ENCODE results near the gene NPC1L1. TPM values are rescaled to one million over a fixed set of nuclear protein-coding genes. Genes with fewer than 3 reads are reported as not detected.

NPC1L1 gene, protein sequence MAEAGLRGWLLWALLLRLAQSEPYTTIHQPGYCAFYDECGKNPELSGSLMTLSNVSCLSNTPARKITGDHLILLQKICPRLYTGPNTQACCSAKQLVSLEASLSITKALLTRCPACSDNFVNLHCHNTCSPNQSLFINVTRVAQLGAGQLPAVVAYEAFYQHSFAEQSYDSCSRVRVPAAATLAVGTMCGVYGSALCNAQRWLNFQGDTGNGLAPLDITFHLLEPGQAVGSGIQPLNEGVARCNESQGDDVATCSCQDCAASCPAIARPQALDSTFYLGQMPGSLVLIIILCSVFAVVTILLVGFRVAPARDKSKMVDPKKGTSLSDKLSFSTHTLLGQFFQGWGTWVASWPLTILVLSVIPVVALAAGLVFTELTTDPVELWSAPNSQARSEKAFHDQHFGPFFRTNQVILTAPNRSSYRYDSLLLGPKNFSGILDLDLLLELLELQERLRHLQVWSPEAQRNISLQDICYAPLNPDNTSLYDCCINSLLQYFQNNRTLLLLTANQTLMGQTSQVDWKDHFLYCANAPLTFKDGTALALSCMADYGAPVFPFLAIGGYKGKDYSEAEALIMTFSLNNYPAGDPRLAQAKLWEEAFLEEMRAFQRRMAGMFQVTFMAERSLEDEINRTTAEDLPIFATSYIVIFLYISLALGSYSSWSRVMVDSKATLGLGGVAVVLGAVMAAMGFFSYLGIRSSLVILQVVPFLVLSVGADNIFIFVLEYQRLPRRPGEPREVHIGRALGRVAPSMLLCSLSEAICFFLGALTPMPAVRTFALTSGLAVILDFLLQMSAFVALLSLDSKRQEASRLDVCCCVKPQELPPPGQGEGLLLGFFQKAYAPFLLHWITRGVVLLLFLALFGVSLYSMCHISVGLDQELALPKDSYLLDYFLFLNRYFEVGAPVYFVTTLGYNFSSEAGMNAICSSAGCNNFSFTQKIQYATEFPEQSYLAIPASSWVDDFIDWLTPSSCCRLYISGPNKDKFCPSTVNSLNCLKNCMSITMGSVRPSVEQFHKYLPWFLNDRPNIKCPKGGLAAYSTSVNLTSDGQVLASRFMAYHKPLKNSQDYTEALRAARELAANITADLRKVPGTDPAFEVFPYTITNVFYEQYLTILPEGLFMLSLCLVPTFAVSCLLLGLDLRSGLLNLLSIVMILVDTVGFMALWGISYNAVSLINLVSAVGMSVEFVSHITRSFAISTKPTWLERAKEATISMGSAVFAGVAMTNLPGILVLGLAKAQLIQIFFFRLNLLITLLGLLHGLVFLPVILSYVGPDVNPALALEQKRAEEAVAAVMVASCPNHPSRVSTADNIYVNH (N-terminal part only)
- not detected in 2 replicates for total RNA-seq

DNA sequence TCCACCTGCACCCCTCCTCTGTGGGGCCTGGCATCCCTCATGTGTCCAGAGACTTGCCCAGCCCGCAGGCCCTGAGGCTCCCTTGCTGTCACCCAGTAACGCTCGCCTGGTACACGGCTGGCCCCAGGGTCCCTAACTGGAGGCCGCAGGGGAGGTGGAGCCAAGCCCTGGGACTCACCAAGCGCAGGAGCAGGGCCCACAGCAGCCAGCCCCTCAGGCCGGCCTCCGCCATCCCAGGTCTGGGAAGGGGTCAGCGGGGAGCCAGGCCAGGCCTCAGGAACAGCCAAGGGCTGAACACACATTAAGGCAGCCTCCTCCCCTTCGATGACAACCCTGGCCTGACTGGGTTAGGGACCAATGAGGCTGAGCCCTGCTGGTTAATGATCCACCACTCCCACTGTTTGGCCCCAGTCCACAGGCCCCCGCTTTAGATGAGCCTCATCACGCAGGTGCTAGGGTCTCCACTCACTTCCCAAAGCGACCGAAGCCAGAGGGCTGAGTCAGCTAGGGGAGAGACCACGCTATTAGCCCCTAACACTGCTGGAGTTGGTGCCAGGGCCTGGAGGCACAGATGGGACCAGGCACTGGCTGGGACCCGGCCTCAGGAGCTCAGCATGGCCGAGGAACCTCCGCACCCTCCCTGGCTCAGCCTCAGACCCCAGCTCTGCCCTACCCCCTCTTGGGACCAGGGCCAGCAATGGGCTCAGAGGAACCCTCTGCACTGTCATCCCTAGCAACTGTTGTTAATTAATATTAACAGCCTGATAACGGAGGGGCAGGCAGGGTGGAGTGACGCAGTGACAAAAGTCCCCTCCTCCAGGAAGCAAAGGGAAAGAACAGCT, at the start of gene NPC1L1:
NPC1L1 (minus strand) TSS at position 303 of the 842 bp plus-strand sequence; CDS start at position 232, 71 bp downstream.
- DNase-seq (ENCODE audit: low read depth in 2 of 2) = no peak

DNA sequence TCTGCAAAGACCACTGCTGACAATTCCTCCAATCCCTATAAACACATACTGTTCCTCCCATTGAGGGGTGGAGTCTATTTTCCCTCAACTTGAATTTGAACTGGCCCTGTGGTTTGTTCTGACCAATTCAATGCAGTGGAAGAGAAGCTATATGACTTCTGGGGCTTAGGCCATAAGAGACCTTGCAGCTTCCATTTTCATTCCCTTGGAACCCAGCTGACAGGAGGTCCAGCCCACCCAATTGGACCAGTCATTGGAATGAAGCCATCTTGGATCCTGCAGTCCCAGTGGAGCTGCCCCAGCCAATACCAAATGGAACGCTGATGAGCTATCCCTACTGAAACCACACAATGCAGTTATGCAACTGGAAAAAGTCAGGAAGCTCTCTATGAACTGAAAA, 49.8 kb upstream of the NPC1L1 start:
- DNase-seq (ENCODE audit: low read depth in 2 of 2) = no peak

DNA sequence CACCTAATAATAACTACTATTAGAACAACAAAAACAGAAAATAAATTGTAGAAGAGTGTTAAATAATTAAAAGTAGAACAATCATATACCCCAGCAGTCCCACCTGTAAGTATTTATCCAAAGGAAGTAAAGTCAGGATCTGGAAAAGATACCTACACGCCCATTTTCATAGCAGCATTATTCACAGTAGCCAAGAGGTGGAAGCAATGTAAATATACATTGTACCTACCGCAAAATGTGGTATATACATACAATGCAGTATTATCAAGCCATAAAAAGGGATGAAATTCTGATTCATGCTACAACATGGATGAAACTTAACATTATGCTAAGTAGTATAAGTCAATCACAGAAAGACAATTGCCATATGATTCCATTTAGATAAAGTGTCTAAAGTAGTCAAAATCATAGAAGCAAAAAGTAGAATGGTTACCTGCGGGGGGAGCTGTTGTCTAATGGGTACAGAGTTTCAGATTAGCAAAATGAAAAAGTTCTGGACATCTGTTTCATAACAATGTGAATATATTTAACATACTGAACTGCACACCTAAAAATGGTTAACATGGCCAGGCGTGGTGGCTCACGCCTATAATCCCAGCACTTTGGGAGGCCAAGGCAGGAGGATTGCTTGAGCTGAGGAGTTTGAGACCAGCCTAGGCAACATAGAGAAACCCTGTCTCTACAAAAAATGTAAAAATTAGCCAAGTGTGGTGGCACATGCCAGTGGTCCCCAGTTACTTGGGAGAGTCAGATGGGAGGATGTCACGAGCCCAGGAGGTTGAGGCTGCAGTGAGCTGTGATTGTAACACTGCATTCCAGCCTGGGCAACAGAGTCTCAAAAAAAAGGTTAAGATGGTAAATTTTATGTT, 46.9 kb upstream of the NPC1L1 start:
- peak; percentile 58 to 70 for DNase-seq (ENCODE audit: low read depth in 2 of 2)

DNA sequence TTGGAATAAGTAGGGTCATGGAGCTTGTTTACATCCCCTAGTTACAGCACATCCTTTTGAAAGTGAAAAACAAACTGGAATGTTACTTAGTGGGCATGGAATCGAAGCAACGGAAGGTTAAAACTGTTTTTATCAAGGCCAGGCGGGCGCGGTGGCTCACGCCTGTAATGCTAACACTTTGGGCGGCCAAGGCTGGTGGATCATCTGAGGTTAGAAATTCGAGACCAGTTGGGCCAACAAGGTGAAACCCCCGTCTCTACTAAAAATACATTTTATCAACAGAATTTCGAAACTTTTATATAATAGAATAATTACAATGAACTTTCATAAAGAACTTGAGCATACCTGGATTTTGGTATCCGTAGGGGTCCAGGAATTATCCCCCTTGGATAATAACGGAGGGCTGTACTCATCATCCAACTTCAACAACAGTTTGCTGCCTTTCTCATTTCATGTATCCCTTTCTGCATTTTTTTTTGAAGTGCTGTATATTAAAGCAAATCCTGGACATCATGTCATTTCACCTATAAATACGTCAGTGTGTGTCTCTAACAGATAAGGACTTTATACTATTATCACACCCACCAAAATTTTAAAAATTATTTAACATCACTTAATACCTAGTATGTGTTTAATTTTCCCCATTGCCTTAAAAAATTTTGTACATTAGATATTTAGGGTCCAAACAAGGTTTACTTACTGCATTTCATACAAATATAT, 42.2 kb upstream of the NPC1L1 start:
- DNase-seq (ENCODE audit: low read depth in 2 of 2) = no peak

DNA sequence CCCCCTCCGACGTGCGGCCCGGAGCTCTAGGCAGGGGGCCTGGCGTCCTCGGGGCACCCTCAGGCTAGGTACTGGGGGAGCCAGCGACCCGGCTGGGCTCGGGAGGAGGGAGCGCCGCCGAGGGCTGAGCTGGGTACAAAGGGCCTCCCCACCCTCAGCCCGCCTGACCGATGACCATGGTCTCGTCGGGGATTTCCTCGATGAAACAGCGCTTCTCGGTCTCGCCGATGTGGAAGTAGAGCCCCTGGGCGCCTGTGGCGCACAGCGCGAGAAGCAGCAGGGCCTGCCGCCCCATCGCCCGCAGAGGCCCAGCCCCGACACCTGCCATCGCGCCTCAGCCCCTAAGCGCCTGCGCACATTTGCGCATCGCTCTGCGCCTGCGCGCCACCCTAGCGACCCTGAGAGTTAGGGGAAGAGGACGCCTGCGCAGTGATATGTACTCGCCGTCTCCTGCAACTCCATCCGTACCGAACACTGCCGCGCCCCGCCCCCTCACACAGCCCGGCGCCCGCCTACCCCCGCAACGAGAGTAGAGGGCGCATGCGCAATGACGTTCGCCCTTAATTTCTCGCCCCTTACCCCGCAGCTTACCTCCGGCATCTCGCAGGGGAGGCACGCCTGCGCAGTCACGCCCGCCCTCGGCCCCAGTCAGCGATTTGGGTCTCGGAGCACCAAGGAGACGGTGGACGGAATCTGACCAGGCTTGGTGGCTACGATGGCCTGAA, 40.9 kb upstream of the NPC1L1 start, which contains the start of gene TMED4:
TMED4 (minus strand) TSS at position 353 of the 725 bp plus-strand sequence; CDS start at position 328, 25 bp downstream.
- peak; percentile 96 to 99 for DNase-seq (ENCODE audit: low read depth in 2 of 2)

DNA sequence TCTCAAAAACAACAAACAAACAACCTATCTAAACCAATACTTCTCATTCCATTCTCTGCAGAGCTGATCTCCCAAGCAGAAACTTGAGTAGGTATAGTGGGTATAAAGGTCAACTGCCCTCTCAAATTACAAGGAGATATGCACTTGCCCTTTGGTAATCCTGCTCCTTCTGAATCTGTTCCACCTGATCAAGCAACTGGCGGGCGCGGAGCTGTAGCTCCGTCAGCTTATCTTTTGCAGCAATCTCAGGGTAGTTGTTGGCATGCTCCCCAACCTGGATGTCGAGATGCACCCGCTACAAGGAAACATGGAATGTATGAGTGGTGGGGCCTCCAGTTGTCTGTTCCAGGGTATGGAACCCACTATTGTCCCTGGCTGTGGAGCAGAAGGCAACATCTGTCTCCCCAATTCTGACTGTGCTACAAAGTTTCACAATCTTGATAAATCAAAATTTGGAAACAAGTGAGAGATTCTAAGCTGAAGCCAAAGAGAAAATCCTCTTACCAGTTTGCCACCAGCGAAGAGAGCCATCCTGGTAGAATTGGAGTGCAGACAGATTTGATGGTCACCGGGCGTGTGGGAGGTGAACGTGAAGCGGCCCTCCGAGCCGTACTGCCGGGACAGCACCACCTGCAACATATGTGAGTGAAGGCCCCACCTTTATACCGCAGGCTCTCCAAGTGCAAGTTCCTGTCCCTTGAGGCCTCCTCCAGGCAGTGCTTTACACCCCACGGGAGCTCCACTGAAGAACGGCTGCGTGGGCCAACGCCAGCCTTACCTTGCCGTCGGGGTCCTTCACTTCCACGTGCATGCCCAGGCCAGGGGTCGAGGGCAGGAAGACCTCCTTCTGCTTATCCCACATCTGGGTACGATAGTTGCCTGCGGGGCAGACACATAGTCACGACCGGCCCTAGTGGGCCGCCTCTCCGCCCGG, 40.1 kb upstream of the NPC1L1 start:
- DNase-seq (ENCODE audit: low read depth in 2 of 2) = peak in 1 of 2 donors; percentile 33

DNA sequence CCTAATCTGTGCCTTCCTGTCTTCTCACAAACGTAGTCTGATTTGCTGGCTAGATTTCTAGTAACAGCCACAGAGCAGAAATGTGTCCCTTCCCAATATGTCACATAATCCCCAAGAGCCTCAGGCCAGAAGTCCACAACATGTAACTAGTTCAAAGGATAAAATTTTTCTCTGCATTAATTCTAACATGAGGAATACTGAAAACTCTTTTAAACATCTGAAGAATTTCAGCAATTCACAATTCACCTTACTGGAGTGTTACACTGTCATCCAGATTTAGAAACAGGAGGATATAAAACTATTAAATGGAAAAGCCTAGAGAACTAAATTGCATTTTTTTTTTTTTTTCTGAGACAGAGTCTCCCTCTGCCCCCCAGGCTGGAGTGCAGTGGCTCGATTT, 35.1 kb upstream of the NPC1L1 start:
- no peak for DNase-seq (ENCODE audit: low read depth in 2 of 2)

DNA sequence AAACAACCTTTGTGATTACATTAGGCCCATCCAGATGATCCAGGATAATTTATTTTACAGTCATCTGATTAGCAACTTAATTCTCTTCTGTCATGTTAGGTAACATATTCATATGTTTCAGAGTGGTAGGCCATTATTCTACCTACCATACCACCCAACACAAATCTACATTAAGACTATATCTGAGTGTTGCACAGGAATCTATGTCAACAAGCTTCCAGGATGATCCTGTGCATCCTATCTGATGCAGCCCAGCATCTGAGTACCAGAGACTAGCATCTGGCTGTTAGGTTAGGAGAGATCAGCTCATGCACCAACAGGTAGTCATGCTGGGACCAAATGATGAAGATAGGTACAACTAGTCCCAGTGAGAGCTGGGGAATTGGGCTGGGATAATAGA, 33.9 kb upstream of the NPC1L1 start:
- DNase-seq (ENCODE audit: low read depth in 2 of 2) = no peak

DNA sequence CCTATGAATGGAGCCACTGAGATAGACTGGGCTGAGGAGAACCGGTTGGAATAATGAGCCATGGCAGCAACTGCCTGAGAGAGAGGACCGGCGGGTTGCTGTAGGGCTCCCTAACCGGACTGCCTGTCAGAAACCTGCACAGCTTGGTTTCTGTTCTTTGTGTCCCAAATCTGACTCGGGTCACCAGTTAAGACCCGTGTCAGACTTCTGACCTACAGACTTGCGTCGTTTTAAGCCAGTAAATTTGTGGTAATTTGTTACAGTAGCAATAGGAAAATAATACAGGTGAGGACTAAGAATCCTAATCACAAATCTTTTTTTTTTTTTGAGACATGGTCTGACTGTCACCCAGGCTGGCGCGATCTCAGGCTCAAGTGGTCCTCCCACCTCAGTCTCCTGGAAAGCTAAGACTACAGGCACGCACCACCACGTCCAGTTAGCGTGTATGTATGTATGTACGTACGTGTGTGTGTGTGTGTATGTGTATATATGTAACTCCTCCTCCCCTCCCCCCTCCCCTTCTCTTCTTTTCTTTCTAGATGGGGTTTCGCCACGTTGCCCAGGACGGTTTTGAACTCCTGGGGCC, 33.2 kb upstream of the NPC1L1 start:
- DNase-seq (ENCODE audit: low read depth in 2 of 2) = no peak

DNA sequence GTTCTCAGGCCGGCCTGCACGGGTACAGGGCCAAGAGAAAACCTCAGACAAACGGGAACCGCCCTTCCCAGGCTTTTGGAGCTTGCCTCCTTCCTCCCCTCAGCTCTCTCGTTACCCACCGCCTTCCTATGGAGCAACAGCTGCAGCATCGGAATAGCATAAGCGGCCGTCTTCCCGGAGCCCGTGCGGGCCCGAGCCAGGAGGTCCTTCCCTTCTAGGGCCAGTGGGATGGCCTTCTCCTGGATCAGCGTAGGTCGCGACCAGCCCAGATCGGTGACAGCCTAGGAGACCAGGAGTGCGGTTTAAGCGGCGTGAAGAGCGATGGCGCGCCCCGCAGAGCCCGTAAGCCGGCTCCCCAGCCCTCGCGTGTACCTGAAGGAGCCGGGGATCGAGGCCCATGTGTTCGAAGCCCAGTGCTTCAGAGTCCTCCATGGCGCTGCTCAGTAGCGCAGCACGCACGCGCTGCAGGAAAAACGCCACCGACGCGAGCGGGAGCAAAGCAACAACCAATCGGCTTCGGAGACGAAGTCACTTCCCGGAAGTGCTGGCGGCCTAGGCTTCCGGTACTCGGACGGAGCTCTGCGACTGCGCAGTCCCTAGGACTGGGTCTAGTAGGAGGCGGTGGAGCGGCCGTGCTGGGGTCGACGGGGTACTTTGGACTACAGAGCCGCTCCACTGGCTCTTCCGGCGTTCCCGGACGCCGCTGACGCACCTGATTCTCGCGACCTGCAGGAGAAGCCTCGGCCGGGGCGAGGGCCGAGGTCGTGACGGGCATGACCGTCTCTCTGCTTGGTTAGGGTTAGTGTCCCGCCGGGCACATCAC, 32.5 kb upstream of the NPC1L1 start, which contains the start of gene DDX56:
DDX56 (minus strand) TSS at position 445 of the 823 bp plus-strand sequence; CDS start at position 432, 13 bp downstream.
- DNase-seq (ENCODE audit: low read depth in 2 of 2) = peak; percentile 93 to 97

DNA sequence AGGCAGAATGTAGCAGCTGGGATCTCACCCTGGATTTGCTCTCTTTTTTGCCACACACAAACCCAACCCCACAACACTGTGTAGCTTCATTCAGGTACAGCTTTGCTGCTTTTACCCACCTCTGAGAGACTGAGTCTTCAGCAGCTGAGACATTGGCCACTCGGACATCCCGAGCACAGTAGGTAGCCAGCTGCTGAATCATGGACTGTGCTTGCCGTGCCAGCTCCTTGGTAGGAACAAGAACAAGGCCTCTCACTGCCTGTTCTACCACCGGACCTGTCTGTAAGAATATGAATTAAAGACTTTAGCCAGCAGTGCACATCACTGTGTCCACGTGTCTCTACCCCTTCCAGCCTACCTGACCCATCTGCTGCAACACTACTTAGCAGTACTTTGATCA, 31.6 kb upstream of the NPC1L1 start:
- DNase-seq (ENCODE audit: low read depth in 2 of 2) = no peak

DNA sequence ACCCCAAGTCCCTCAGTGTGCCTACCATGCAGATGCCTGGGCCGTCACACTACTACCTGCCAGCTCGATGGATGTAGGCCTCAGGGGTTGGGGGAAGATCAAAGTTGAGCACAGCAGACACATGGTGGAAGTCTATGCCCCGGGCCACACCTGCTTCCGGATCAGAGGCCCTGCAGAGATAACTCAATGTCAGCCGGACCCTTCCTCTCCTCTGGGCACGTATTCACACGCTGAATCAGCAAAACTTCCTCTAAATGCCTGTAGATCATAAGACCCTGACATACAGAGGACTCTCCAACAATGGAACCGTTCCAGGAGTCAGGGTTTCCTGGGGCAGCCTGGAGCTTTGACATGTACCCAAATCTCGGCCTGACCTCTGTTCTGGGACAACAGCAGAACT, 28.8 kb upstream of the NPC1L1 start:
- no peak for DNase-seq (ENCODE audit: low read depth in 2 of 2)

DNA sequence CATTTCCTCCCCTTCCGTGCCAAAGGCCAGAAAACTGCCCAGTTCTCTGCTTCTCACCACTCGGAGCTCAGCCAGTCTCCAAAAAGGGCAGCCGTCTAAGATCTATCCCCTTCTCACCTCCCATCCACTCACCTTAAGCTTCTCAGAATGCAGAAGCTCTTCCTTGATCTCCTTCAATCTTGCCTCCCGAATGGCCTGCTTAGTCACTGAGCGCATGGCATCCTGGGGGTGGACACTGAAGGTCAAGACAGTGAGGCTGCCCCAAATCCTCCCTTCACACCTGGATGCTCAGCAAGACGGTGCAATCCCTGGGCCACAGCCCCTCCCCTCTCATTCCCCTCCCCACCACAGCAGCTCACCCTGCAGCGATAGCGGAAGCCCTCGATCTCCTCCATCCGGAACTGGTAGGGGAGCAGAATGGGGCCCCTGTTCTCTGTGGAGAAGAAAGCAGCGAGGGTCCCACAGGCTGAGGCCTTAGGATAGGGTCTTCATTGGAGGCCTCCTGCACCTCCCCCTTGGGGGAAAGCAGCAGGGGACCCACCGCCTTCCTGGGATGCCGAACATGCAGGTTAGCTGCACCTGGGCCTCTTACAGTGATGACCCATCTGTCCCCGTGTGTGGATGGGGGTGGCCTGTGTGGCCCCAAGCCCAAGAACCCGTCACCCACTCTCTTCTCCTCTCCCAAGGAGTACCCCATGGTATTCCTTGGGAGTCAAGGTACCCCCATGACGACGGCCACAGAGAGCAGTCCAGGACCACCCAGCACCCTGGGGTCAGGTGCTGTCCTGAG, 27.8 kb upstream of the NPC1L1 start:
- DNase-seq (ENCODE audit: low read depth in 2 of 2) = no peak

DNA sequence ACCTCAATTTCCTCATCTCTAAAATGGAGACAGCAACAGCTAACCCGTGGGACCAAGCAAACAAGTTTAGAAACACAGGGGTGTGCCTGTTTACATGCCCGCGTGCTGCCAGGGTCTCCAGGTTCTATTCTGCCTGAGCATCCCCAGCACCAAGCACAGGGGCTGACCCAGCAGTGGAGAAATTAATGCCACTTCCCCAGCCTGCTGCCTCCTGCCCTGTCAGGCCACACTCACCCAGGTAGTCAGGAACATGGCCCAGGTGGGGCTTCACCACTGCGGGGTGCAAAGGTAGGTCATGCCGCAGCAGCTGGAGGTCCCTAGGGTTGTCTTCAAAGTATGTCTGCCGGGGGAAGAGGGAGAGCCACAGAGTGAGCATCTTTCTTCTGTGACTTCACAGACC, 26.8 kb upstream of the NPC1L1 start:
- no peak for DNase-seq (ENCODE audit: low read depth in 2 of 2)

DNA sequence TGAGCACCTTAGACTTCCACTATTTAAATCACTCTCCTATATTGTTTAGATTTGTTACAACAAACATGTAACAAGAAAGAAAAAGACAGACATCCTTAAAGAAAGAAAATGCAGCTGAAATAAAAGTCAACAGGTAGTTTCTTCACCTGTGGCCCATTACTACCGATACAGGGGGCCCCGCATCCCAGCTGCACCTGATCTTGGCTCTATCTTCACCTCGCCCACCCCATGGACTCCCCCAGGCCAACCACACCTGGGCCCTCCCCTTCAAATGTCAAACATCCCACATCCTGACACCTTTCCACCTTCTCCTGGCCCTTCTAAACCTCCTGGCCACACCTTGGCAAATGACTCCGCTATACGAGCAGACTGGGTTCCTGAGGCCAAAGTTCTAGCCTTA, 25.6 kb upstream of the NPC1L1 start:
- no peak for DNase-seq (ENCODE audit: low read depth in 2 of 2)

Measured in dermis microvascular lymphatic vessel endothelial cell (primary cell).